ENCODE data around the gene TTC3.

TTC3 gene

GRCh38 chr21:37202221-37203110 is 129.4 kb downstream of the TTC3 start:
- TF ChIP-seq FOXP2 (optimal IDR thresholded peaks at IDR 0.05; ENCODE audit: control extremely low read depth, extremely low read length, insufficient read depth) (no peak), EZH2 (IDR thresholded peaks at IDR 0.05) (no peak), POLR2AphosphoS5 (IDR thresholded peaks at IDR 0.05; ENCODE audit: borderline replicate concordance, low read depth, low read length) (no peak)
- Histone ChIP-seq H3K4me3 (no peak overlapping the region), H3K36me3 (ENCODE audit: insufficient read depth, low read length) (peaks cover 45% of the 10 kb centered on the region), H3K9me3 (ENCODE audit: low read depth, low read length) (no peaks in the 10 kb centered on the region), H3K9ac (ENCODE audit: insufficient read length) (no peak overlapping the region), H3K27ac (no peak overlapping the region)
- DNase-seq (ENCODE audit: low read depth, low spot score): no peak

GRCh38 chr21:37204580-37204979 is 131.5 kb downstream of the TTC3 start:
- H3K9ac ChIP-seq (ENCODE audit: insufficient read length): no peak overlapping the region
- no peak for DNase-seq (ENCODE audit: low read depth, low spot score)
- no peaks in the 10 kb centered on the region for H3K9me3 ChIP-seq (ENCODE audit: low read depth, low read length)
- no peak overlapping the region for H3K4me3 ChIP-seq
- no peak overlapping the region for H3K27ac ChIP-seq
- no peak for TF ChIP-seq FOXP2 (optimal IDR thresholded peaks at IDR 0.05; ENCODE audit: control extremely low read depth, extremely low read length, insufficient read depth)
- no peak for TF ChIP-seq POLR2AphosphoS5 (IDR thresholded peaks at IDR 0.05; ENCODE audit: borderline replicate concordance, low read depth, low read length)
- TF ChIP-seq EZH2 (IDR thresholded peaks at IDR 0.05): no peak
- peaks cover 32% of the 10 kb centered on the region for H3K36me3 ChIP-seq (ENCODE audit: insufficient read depth, low read length)

- Histone ChIP-seq H3K9me3 (ENCODE audit: low read depth, low read length) (no peaks in the 10 kb centered on the region), H3K36me3 (ENCODE audit: insufficient read depth, low read length) (peaks cover 17% of the 10 kb centered on the region), H3K9ac (ENCODE audit: insufficient read length) (no peak overlapping the region), H3K27ac (no peak overlapping the region), H3K4me3 (no peak overlapping the region)
- no peak for DNase-seq (ENCODE audit: low read depth, low spot score)
- no peak for TF ChIP-seq FOXP2 (optimal IDR thresholded peaks at IDR 0.05; ENCODE audit: control extremely low read depth, extremely low read length, insufficient read depth)
These were observed 133.4 kb downstream of the TTC3 start for GRCh38 chr21:37206496-37206895.

- no peak for DNase-seq (ENCODE audit: low read depth, low spot score)
- no peak overlapping the region for H3K27ac ChIP-seq
- H3K9me3 ChIP-seq (ENCODE audit: low read depth, low read length): no peaks in the 10 kb centered on the region
- no peak overlapping the region for H3K4me3 ChIP-seq
- no peak overlapping the region for H3K9ac ChIP-seq (ENCODE audit: insufficient read length)
- TF ChIP-seq FOXP2 (optimal IDR thresholded peaks at IDR 0.05; ENCODE audit: control extremely low read depth, extremely low read length, insufficient read depth): no peak
- no peak for TF ChIP-seq POLR2AphosphoS5 (IDR thresholded peaks at IDR 0.05; ENCODE audit: borderline replicate concordance, low read depth, low read length)
- TF ChIP-seq EZH2 (IDR thresholded peaks at IDR 0.05): no peak
- H3K36me3 ChIP-seq (ENCODE audit: insufficient read depth, low read length): peaks cover 9% of the 10 kb centered on the region
These were observed 134.5 kb downstream of the TTC3 start for GRCh38 chr21:37207441-37208009.

GRCh38 chr21:37208056-37208721 is 135.1 kb downstream of the TTC3 start:
- TF ChIP-seq POLR2AphosphoS5 (IDR thresholded peaks at IDR 0.05; ENCODE audit: borderline replicate concordance, low read depth, low read length) (no peak), FOXP2 (optimal IDR thresholded peaks at IDR 0.05; ENCODE audit: control extremely low read depth, extremely low read length, insufficient read depth) (no peak), EZH2 (IDR thresholded peaks at IDR 0.05) (no peak)
- no peaks in the 10 kb centered on the region for H3K9me3 ChIP-seq (ENCODE audit: low read depth, low read length)
- H3K27ac ChIP-seq: no peak overlapping the region
- no peak for DNase-seq (ENCODE audit: low read depth, low spot score)
- no peak overlapping the region for H3K4me3 ChIP-seq
- H3K9ac ChIP-seq (ENCODE audit: insufficient read length): no peak overlapping the region
- H3K36me3 ChIP-seq (ENCODE audit: insufficient read depth, low read length): peaks cover 2% of the 10 kb centered on the region; the same call in 1 of the 2 replicates

- Histone ChIP-seq H3K4me3 (no peak overlapping the region), H3K36me3 (ENCODE audit: insufficient read depth, low read length) (no peaks in the 10 kb centered on the region), H3K27ac (no peak overlapping the region), H3K9ac (ENCODE audit: insufficient read length) (no peak overlapping the region), H3K9me3 (ENCODE audit: low read depth, low read length) (no peaks in the 10 kb centered on the region)
- DNase-seq (ENCODE audit: low read depth, low spot score): no peak
- TF ChIP-seq POLR2AphosphoS5 (IDR thresholded peaks at IDR 0.05; ENCODE audit: borderline replicate concordance, low read depth, low read length): no peak
- no peak for TF ChIP-seq FOXP2 (optimal IDR thresholded peaks at IDR 0.05; ENCODE audit: control extremely low read depth, extremely low read length, insufficient read depth)
- TF ChIP-seq EZH2 (IDR thresholded peaks at IDR 0.05): no peak
These were observed 135.7 kb downstream of the TTC3 start for GRCh38 chr21:37208741-37209225.

GRCh38 chr21:37210130-37210529 is 137.1 kb downstream of the TTC3 start:
- no peaks in the 10 kb centered on the region for H3K36me3 ChIP-seq (ENCODE audit: insufficient read depth, low read length)
- no peak overlapping the region for H3K9ac ChIP-seq (ENCODE audit: insufficient read length)
- H3K4me3 ChIP-seq: no peak overlapping the region
- TF ChIP-seq FOXP2 (optimal IDR thresholded peaks at IDR 0.05; ENCODE audit: control extremely low read depth, extremely low read length, insufficient read depth): no peak
- no peak for TF ChIP-seq POLR2AphosphoS5 (IDR thresholded peaks at IDR 0.05; ENCODE audit: borderline replicate concordance, low read depth, low read length)
- TF ChIP-seq EZH2 (IDR thresholded peaks at IDR 0.05): no peak
- no peak for DNase-seq (ENCODE audit: low read depth, low spot score)
- no peaks in the 10 kb centered on the region for H3K9me3 ChIP-seq (ENCODE audit: low read depth, low read length)
- H3K27ac ChIP-seq: no peak overlapping the region

GRCh38 chr21:37210799-37211198 is 137.7 kb downstream of the TTC3 start:
- no peak for TF ChIP-seq POLR2AphosphoS5 (IDR thresholded peaks at IDR 0.05; ENCODE audit: borderline replicate concordance, low read depth, low read length)
- no peak for TF ChIP-seq FOXP2 (optimal IDR thresholded peaks at IDR 0.05; ENCODE audit: control extremely low read depth, extremely low read length, insufficient read depth)
- TF ChIP-seq EZH2 (IDR thresholded peaks at IDR 0.05): no peak
- no peaks in the 10 kb centered on the region for H3K9me3 ChIP-seq (ENCODE audit: low read depth, low read length)
- H3K27ac ChIP-seq: no peak overlapping the region
- no peaks in the 10 kb centered on the region for H3K36me3 ChIP-seq (ENCODE audit: insufficient read depth, low read length)
- H3K4me3 ChIP-seq: no peak overlapping the region
- DNase-seq (ENCODE audit: low read depth, low spot score): no peak
- H3K9ac ChIP-seq (ENCODE audit: insufficient read length): no peak overlapping the region
